ENCODE results near the gene DCXR. TPM values are rescaled to one million over a fixed set of nuclear protein-coding genes. Genes with fewer than 3 reads are reported as not detected.

DCXR gene
- 52.3 and 70.0 TPM in 2 replicates for total RNA-seq

DNA sequence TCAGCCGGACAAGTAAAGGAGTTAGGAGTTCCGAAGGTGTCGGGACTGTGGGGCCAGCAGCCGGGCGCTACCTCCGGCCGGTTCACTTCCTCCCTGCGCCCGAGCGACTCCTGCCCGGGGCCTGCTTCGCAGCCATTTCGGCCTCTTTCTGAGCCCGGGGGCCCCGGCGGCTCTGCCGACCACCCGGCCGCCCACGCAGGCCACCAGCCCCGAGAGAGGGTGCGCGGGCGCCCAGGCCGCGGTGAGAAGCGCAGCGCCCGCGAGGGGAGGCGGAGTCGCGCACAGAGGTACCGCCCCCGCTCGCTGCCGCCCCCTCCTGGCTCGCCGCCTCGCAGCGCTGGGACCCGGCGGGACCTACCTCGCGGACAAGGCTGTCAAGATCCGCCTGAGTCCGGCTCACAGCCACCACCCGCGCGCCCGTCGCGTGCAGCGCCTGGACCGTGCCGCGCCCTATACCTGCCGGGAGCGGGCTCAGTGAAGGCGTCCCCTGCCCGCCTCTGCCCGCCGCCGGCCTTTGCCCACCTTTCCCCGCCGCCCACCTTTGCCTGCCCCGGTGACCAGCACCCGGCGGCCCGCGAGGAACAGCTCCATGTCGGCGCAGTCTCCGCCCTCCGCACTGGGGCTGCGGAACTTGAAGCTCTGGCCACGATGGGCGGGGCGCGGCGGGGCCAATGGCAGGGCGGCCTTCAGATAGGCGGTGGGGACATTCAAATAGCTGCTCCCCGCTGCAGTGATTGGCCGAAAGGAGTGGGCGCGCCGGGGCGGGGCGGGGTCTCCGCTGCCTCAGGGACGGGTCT, at the start of gene DCXR:
TSS of gene DCXR (minus strand) at position 606 of the 797 bp plus-strand sequence. CDS start at position 591, 15 bp downstream.

DNA sequence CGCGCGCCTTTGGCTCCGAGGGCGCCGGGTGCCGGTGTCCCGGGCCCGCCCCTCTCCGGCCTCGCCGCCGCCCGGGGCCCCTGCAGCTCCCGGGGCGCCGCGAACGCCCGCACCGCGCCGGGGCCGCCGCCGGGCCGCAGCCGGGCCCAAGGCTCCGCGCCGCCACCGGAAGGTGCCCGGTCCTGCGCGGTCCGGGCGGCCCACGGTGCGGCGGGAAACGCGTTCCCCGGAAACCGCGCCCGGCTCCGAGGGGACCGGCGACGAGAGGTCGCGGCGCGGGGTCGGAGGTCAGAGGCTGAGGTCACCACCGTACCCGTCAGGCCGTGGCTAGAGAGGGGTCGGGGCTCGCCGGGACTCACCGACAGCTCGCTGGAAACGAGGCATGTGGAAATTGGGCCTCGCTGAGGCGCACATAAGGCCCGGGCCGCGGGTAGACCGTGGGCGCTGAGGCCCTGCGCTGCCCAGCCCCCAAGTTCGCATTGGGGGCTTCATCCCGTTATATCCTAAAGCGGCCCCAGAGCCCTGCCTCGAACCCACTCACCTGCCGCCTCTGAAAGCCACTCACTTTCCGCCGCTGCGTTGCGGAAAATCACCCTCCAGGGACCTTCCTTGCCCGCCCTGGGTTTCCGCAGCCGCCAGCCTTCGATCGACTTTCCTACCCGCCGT, 28.3 kb upstream of the DCXR start, which contains the start of gene DUS1L:
TSS of gene DUS1L (minus strand) at position 167 of the 666 bp plus-strand sequence. CDS start 745 bp downstream, outside the sequence.

DNA sequence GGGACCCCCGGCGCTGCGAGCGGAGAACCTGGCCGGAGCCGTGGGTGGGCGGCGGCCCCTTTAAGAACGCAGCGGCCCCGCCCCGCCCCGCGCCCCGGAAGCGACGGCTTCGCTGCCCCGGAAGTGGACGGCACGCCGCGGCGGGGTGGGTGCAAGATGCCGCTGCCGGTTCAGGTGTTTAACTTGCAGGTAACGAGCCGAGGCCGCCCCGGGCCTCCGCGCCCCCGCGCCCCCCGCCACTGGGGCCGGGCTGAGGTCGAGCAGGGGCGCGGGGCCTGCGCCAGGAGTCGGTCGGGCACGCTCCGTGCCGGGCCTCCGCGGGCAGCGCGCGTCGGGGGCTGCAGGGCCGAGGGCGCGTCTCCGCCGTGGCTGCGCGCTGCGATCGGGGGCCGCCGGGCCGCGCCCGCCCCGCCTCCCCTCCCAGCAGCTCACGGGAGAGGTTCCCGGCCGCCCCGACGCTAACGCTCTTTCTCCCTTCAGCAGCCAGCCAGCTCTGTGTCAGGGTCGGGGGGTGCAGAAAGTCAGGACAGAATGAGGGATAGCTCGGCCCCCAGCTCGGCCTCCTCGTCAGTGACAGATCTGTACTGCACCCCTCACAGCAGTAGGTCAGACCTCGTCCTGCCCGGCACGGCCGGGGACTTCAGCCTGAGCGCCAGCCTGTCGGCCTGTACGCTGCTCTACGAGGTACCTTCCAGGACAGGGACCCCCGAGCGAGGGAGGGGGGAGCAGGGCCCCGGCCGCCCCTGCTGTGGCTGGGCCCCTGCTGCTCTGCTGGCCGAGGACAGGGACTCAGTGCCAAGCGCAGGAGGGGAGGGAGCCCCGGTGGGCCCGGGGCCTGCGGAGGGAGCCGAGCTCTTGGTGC, 14.5 kb upstream of the DCXR start, which contains the start of the genes GPS1 and RFNG:
TSS of gene GPS1 (plus strand) at position 123 of the 862 bp plus-strand sequence. CDS start at position 157, 34 bp downstream.
TSS of gene RFNG (minus strand) at position 36 of the 862 bp plus-strand sequence. CDS start 45 bp downstream, outside the sequence.

DNA sequence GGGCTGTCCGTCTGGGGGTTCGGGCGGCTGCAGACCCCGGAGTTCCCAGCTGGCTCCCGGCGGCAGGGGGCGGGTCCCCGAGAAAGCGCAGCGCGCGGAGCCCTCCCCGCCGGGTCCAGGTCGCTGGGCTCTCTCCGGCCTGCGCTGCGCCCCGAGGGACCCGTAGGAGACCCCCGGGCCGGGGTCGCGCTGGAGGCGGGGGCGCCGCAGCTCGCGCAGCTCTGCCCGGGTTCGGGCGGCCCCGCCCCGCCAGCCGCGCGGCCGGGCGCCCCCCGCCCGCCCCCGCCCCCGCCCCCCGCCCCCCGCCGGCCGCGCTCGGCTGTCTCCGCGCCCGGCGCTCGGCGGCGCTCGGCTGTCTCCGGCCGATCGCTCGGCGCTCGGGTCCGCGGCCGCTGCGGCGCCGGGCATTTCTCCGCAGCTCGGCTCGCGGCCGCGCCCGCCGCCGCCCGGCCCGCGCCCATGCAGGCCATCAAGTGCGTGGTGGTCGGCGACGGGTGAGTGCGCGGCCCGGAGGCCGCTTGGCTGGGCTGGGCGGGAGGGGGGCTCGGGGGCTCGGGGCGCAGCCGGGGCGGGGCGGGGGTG, 6.1 kb downstream of the DCXR start, which contains the start of gene RAC3:
TSS of gene RAC3 (plus strand) at position 376 of the 582 bp plus-strand sequence. CDS start at position 460, 84 bp downstream.

DNA sequence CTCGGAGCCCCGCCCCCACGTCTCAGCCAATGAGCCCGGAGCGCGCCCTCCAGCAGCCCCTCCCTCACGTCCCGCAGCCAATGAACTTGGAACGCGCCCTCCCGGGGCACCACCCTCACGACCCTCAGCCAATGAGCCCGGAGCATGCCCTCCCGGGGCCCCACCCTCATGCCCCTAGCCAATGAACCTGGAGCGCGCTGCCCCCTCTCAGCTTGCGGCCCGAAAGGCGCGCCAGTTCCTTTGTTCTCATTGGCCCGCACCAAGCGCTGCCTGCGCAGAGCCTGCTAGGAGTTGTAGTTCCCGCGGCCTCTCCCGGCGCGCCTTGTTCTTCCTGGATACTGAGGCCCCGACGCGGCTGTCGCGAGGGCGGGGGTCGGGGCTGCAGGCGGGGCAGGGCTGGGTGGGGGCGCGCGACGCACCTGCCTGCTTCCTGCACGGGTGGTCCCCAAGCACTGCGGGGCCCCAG, 14.5 kb downstream of the DCXR start, which contains the start of gene LRRC45:
TSS of gene LRRC45 (plus strand) at position 325 of the 466 bp plus-strand sequence. CDS start 339 bp downstream, outside the sequence.

DNA sequence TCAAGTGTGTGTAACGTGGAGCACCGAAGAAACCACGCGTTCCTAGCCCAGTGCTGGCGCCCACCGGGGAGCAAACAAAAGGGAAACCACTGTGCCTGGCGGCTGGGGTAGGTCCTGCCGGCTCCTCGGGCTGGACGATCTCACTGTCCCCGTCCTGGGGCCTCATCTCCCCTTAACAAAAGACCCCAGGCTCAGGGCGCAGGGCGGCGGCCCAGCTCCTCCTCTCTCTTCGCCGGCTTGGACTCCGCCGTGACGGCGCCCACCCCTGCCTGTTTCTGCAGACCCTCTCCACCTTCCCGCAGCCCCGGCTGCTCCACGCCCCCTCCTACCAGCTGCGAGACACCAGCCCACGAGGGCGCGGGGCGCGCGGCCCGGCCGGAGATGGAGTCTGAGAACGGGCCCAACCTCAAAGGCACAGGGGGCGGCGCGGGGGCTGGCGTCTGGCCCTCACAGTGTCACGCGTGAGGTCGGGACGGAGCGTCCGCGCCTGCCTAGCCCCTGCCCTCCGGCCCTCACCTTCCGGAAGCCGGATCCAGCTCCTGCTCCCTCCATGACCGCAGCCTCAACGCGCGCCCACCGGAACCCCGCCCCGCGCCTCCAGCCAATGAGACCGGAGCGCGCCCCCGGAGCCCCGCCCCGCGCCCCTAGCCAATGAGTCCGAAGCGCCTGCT, 15.1 kb downstream of the DCXR start, which contains the start of gene CENPX:
TSS of gene CENPX (minus strand) at position 569 of the 671 bp plus-strand sequence. CDS start at position 552, 17 bp downstream.

Other genes with a start within 250 kb of the DCXR start
- not detected in 2 replicates for gene GCGR, start 233.5 kb downstream of the DCXR start, total RNA-seq
- 80.3 and 126 TPM in 2 replicates for gene MCRIP1, start 204.4 kb downstream of the DCXR start, total RNA-seq
- gene PPP1R27, start 202.6 kb downstream of the DCXR start, total RNA-seq = 0.17 TPM in 1 of 2 replicates, not detected in the other
- gene P4HB, start 177.2 kb downstream of the DCXR start, total RNA-seq = 1,342 and 1,881 TPM in 2 replicates
- gene ARHGDIA, start 166.4 kb downstream of the DCXR start, total RNA-seq = 187 and 318 TPM in 2 replicates
- gene ALYREF, start 146.1 kb downstream of the DCXR start, total RNA-seq = 102 and 168 TPM in 2 replicates
- 138 and 243 TPM in 2 replicates for gene ANAPC11, start 146.0 kb downstream of the DCXR start, total RNA-seq
- 0.87 and 2.5 TPM in 2 replicates for gene NPB, start 135.5 kb downstream of the DCXR start, total RNA-seq
- gene PCYT2, start 126.3 kb downstream of the DCXR start, total RNA-seq = 63.5 and 63.7 TPM in 2 replicates
- gene SIRT7, start 119.5 kb downstream of the DCXR start, total RNA-seq = 26.8 and 27.1 TPM in 2 replicates
- gene MAFG, start 110.0 kb downstream of the DCXR start, total RNA-seq = 16.1 and 25.3 TPM in 2 replicates
- gene PYCR1, start 100.4 kb downstream of the DCXR start, total RNA-seq = 65.9 and 124 TPM in 2 replicates
- not detected in 2 replicates for gene MYADML2, start 90.5 kb downstream of the DCXR start, total RNA-seq
- 0.99 TPM in 1 of 2 replicates, not detected in the other for gene NOTUM, start 76.5 kb downstream of the DCXR start, total RNA-seq
- gene ASPSCR1, start 60.1 kb downstream of the DCXR start, total RNA-seq = 29.4 and 30.8 TPM in 2 replicates
- 13.4 and 47.6 TPM in 2 replicates for gene CENPX, start 14.8 kb downstream of the DCXR start, total RNA-seq
- gene LRRC45, start 14.4 kb downstream of the DCXR start, total RNA-seq = 16.2 and 17.0 TPM in 2 replicates
- 7.6 and 12.6 TPM in 2 replicates for gene RAC3, start 6.0 kb downstream of the DCXR start, total RNA-seq
- 36.8 and 69.6 TPM in 2 replicates for gene RFNG, start 14.1 kb upstream of the DCXR start, total RNA-seq
- 101 and 117 TPM in 2 replicates for gene GPS1, start 14.2 kb upstream of the DCXR start, total RNA-seq
- 46.8 and 52.1 TPM in 2 replicates for gene DUS1L, start 28.1 kb upstream of the DCXR start, total RNA-seq
- 153 and 279 TPM in 2 replicates for gene FASN, start 60.5 kb upstream of the DCXR start, total RNA-seq
- gene CCDC57, start 175.1 kb upstream of the DCXR start, total RNA-seq = 12.6 and 16.0 TPM in 2 replicates
- gene SLC16A3, start 191.3 kb upstream of the DCXR start, total RNA-seq = 80.3 and 222 TPM in 2 replicates
- 60.9 and 70.6 TPM in 2 replicates for gene CSNK1D, start 236.0 kb upstream of the DCXR start, total RNA-seq

Measured in smooth muscle cell of trachea (primary cell).